ENCODE measurements around the gene EXD3.

Gene EXD3

DNA sequence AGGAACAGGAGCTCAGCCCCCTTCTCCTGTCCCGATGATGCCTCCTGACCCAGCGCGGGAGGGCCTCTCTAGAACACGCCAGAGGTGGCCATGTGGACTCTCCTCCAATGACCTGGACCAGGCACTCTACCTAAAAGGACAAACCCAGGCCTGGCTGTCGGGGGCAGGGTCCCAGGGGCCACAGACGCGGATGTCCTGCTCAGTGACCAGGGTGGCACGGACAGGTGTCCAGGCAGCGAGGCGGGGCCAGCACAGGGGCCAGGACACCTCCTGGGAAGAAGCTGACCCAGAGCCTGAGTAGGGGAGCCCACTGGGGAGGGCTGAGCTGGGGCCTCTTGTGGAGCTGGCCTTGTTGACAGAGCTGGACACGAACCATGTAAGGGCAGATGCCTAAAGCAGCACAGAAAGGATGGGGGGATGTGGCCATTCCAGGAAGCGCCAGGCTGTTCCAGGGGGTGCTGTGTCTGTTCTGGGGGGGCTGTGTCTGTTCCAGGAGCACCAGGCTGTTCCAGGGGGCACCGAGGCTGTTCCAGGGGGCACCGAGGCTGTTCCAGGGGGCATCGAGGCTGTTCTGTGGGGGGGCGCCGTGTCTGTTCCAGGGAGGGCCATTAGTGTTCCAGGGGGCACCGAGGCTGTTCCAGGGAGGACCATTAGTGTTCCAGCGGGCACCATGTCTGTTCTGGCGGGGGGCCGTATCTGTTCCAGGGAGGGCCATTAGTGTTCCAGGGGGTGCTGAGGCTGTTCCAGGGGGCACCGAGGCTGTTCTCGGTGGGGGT is 30.5 kb downstream of the EXD3 start:
- no peak for DNase-seq
- H3K27me3 Mint-ChIP-seq (ENCODE audit: low read depth, poor library complexity), result peaks cover 3% of the 10 kb centered on the region
- TF ChIP-seq, protein P1, sequence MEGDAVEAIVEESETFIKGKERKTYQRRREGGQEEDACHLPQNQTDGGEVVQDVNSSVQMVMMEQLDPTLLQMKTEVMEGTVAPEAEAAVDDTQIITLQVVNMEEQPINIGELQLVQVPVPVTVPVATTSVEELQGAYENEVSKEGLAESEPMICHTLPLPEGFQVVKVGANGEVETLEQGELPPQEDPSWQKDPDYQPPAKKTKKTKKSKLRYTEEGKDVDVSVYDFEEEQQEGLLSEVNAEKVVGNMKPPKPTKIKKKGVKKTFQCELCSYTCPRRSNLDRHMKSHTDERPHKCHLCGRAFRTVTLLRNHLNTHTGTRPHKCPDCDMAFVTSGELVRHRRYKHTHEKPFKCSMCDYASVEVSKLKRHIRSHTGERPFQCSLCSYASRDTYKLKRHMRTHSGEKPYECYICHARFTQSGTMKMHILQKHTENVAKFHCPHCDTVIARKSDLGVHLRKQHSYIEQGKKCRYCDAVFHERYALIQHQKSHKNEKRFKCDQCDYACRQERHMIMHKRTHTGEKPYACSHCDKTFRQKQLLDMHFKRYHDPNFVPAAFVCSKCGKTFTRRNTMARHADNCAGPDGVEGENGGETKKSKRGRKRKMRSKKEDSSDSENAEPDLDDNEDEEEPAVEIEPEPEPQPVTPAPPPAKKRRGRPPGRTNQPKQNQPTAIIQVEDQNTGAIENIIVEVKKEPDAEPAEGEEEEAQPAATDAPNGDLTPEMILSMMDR (IDR thresholded peaks at IDR 0.05), result no peak
- H3K27ac Mint-ChIP-seq, result no peak overlapping the region
- peaks cover 10% of the 10 kb centered on the region for H3K36me3 Mint-ChIP-seq (ENCODE audit: low read depth)
- H3K9me3 Mint-ChIP-seq, result peaks cover 5% of the 10 kb centered on the region
- peaks cover 23% of the 10 kb centered on the region for H3K4me1 Mint-ChIP-seq
- H3K4me3 Mint-ChIP-seq, result no peak overlapping the region

DNA sequence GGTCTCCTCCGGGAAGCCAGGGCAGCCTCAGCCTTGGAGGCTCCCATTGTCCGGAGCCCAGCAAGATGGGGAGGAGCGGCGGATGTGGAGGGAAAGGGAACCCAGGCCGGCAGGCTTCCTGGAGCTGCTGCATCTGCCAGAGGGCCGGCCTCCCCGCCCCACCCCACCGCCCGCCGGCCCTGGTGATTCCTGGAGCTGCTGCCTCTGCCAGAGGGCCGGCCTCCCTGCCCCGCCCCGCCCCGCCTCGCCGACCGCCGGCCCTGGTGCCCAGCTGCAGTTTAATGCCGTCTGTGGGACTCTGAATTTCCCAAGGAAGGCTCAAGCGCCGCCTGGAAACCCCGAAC is 31.6 kb downstream of the EXD3 start:
- H3K9me3 Mint-ChIP-seq, result no peaks in the 10 kb centered on the region
- H3K27ac Mint-ChIP-seq, result no peak overlapping the region
- H3K36me3 Mint-ChIP-seq (ENCODE audit: low read depth), result peaks cover 5% of the 10 kb centered on the region
- H3K4me1 Mint-ChIP-seq, result peaks cover 26% of the 10 kb centered on the region
- TF ChIP-seq, protein P1 (IDR thresholded peaks at IDR 0.05), result no peak
- H3K27me3 Mint-ChIP-seq (ENCODE audit: low read depth, poor library complexity), result peaks cover 3% of the 10 kb centered on the region
- no peak for DNase-seq
- no peak overlapping the region for H3K4me3 Mint-ChIP-seq

DNA sequence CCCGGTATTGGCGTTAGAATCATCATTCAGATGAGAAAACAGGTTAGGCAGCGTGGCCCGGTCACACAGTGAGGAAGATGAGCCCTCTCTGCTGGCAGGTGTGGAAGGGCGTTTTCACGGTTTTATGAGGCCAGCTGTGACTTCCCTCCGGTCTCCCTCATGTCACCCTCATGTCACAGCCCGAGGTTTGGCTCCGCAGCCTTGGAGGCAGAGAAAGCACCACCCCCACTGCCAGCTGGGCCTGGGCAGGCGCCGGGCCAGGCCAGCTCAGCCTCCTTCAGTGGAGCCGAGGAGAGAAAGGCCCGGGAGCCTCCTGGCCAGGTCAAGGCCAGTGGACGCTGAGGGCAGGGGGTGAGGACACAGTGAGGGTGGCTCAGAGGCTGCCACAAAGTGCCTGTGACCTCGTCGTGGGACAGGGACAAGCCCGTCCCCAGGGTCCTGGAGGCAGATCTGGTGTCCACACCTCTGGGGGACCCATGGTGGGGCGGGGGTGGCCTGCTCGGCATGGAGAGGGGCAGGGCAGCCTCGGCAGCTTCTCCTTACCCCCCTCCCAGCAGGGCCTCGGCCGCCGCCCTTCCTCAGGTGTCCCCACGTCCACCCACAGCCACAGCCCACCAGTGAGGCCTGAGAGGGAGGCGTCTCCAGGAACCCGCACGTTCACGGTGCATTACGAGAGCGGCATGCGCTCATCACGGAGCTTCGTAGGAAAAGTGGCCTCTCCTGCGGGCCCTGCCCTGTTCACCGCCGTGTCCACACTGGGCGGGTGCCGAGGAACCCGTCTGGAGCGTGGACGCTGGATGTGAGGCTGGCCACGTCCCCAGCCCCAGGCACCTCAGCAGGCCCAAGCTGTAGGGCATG is 32.2 kb downstream of the EXD3 start:
- H3K27me3 Mint-ChIP-seq (ENCODE audit: low read depth, poor library complexity), result peaks cover 3% of the 10 kb centered on the region
- H3K9me3 Mint-ChIP-seq, result no peaks in the 10 kb centered on the region
- no peak overlapping the region for H3K4me3 Mint-ChIP-seq
- TF ChIP-seq, protein P1 (IDR thresholded peaks at IDR 0.05), result no peak
- H3K4me1 Mint-ChIP-seq, result peaks cover 26% of the 10 kb centered on the region
- H3K36me3 Mint-ChIP-seq (ENCODE audit: low read depth), result peaks cover 5% of the 10 kb centered on the region
- H3K27ac Mint-ChIP-seq, result no peak overlapping the region
- DNase-seq, result no peak

DNA sequence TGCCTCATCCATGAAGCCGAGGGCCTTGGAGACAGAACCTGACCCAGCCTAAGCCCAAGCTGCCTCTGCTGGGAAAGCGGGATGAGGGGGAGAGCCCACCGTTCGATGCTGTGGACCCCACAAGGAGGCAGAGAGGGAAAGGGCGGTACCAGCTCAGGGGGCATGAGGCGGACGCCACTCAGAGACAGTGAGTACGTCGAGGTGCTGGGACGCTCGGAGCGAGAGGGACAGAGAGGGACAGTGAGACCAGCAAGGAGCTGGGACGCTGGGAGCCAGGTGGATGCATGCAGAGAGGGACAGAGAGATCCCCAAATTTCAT is 33.6 kb downstream of the EXD3 start:
- DNase-seq, result no peak
- Mint-ChIP-seq H3K36me3 (ENCODE audit: low read depth) (peaks cover 5% of the 10 kb centered on the region), H3K4me3 (no peak overlapping the region), H3K9me3 (no peaks in the 10 kb centered on the region), H3K27ac (no peak overlapping the region), H3K27me3 (ENCODE audit: low read depth, poor library complexity) (peaks cover 3% of the 10 kb centered on the region), H3K4me1 (peaks cover 30% of the 10 kb centered on the region)
- TF ChIP-seq, protein P1 (IDR thresholded peaks at IDR 0.05), result no peak

DNA sequence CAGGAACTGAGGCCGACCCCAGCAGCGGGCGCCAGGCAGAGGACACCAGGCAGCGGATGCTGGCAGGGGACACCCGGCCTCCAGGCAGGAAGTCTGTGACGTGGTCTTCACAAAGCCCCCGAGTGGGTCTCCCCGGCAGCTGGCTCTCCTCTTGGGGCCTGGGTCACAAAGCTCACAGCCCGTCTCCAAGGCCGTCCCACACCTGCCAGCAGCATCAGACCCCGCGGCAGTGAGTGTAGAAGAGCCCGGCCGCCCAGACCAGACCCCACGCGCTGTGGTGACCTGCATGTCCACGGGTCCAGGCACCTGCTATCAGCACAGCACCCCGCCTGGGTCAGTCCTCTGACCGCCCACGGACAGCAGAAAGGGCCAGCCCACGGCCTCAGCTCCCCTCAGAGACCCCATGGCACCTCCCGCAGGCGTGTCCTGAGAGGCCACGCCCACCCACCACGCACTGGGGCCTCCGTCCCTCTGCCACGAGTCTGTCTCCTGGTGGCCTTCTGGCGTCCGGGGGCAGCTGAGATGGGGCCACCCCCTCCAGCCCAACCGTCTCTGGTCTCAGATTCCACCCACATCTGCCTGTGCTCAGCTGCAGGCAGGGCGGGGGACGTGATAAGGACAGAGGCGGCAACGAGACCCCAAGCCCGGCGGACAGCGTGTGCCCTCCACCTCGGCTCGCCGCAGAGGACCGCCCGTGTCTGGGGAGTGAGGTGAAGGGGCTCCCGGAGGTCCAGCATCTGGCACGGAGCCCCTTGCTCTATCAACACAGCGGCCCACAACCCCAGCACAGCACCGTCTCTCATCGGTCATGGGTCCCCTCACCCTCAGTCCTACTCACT is 34.2 kb downstream of the EXD3 start:
- TF ChIP-seq, protein P1 (IDR thresholded peaks at IDR 0.05), result no peak
- Mint-ChIP-seq H3K36me3 (ENCODE audit: low read depth) (peaks cover 5% of the 10 kb centered on the region), H3K27ac (no peak overlapping the region), H3K27me3 (ENCODE audit: low read depth, poor library complexity) (peaks cover 3% of the 10 kb centered on the region), H3K9me3 (no peaks in the 10 kb centered on the region), H3K4me1 (peaks cover 35% of the 10 kb centered on the region), H3K4me3 (no peak overlapping the region)
- no peak for DNase-seq
